Measurements from ENCODE around the gene PEPD. TPM values are rescaled to one million over a fixed set of nuclear protein-coding genes. Genes with fewer than 3 reads are reported as not detected.

The PEPD gene
- total RNA-seq, 2 experiments from 2014 or later = 17.5 to 23.0 TPM

GRCh38 chr19:33405254-33405552 is 116.4 kb downstream of the PEPD start:
- Histone ChIP-seq H3K9me3 (ENCODE audit: control insufficient read depth in 1 of 2, insufficient read depth in 1 of 2, low read length in 2 of 2) (no peaks in the 10 kb centered on the region), H3K36me3 (ENCODE audit: insufficient read depth, low read length) (peaks cover 4% of the 10 kb centered on the region), H3K4me3 (ENCODE audit: low read length) (no peak overlapping the region), H3K27me3 (ENCODE audit: control insufficient read depth in 1 of 2, insufficient read depth in 2 of 2, low read length in 2 of 2) (no peaks in the 10 kb centered on the region), H3K4me1 (ENCODE audit: insufficient read depth, low read length) (no peaks in the 10 kb centered on the region), H3K27ac (ENCODE audit: low read depth in 1 of 2, low read length in 2 of 2) (no peak overlapping the region)
- ChIA-PET POLR2A (no interaction called here), CTCF (interaction anchor here (2.2 kb wide), 1 partner anchor 169 kb away, joined by 23 read pairs; no protein-coding TSS in a partner anchor)
- DNase-seq (no peak), ATAC-seq (ENCODE audit: poor library complexity) (no peak)
- Mint-ChIP-seq H3K27me3 (no peaks in the 10 kb centered on the region), H3K36me3 (ENCODE audit: low read depth) (no peaks in the 10 kb centered on the region), H3K4me3 (no peak overlapping the region), H3K9me3 (no peaks in the 10 kb centered on the region), H3K4me1 (ENCODE audit: low read depth) (no peaks in the 10 kb centered on the region), H3K27ac (no peak overlapping the region)
- intact Hi-C loops (cut with DNase I, micrococcal nuclease) = loop anchor here in 1 of 2 experiments (5.0 kb wide), 1 partner anchor 263 kb away; no protein-coding TSS in a partner anchor
- no peak for TF ChIP-seq CTCF (IDR thresholded peaks at IDR 0.05)

DNA sequence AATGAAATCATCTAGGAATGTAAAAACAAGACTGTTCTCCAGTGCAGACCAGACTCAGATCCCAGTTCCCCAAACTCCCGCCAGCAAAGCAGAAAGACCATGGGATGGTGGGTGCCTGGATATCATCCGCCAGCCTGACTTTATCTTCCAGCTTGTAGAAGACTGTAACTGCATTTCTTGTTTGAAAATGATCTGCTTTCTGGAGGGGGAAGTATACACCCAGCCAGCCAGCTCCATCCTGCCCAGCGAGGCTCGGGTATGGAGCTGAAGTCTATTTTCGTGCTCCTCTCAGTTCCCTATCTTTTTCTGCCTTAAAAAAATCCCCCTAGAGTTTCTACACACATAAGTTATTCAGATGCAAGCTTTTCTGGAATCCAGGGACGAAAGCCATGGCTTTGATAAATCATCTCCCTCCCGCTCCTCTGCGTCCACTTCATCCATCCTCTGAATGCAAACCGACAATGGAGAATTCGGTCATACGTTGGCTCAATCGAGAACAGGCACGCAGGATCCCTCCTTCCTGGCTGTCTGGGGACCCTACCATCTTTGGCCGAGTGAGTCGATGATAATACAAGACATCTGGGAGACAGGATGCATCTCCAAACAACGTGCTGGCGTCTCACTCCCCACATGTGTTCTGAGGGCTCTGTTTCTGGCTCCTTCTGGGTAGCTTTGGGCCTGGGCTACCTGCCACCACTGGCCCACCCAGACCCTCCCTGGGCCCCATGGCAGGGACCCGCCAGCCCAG is 116.9 kb downstream of the PEPD start:
- POLR2A ChIA-PET = no interaction called here
- DNase-seq = no peak
- no peaks in the 10 kb centered on the region for H3K27me3 Mint-ChIP-seq

GRCh38 chr19:33403973-33404304 is 117.7 kb downstream of the PEPD start:
- Mint-ChIP-seq H3K4me1 (ENCODE audit: low read depth) (no peaks in the 10 kb centered on the region), H3K27me3 (no peaks in the 10 kb centered on the region), H3K4me3 (no peak overlapping the region), H3K27ac (no peak overlapping the region), H3K9me3 (no peaks in the 10 kb centered on the region), H3K36me3 (ENCODE audit: low read depth) (no peaks in the 10 kb centered on the region)
- Histone ChIP-seq H3K4me1 (ENCODE audit: insufficient read depth, low read length) (no peaks in the 10 kb centered on the region), H3K9me3 (ENCODE audit: control insufficient read depth in 1 of 2, insufficient read depth in 1 of 2, low read length in 2 of 2) (no peaks in the 10 kb centered on the region), H3K36me3 (ENCODE audit: insufficient read depth, low read length) (no peaks in the 10 kb centered on the region), H3K27me3 (ENCODE audit: control insufficient read depth in 1 of 2, insufficient read depth in 2 of 2, low read length in 2 of 2) (no peaks in the 10 kb centered on the region), H3K27ac (ENCODE audit: low read depth in 1 of 2, low read length in 2 of 2) (no peak overlapping the region), H3K4me3 (ENCODE audit: low read length) (no peak overlapping the region)
- ChIA-PET POLR2A (no interaction called here), CTCF (interaction anchor here (1.9 kb wide), 1 partner anchor 169 kb away, joined by 5 read pairs; no protein-coding TSS in a partner anchor)
- no peak for ATAC-seq (ENCODE audit: poor library complexity)
- intact Hi-C loops (cut with DNase I, micrococcal nuclease) = no loop called here
- no peak for TF ChIP-seq CTCF (IDR thresholded peaks at IDR 0.05)
- DNase-seq = no peak

More for the DNA sequence above, 116.9 kb downstream of the PEPD start:
- Mint-ChIP-seq H3K27ac (no peak overlapping the region), H3K4me1 (ENCODE audit: low read depth) (no peaks in the 10 kb centered on the region), H3K4me3 (no peak overlapping the region), H3K9me3 (no peaks in the 10 kb centered on the region), H3K36me3 (ENCODE audit: low read depth) (no peaks in the 10 kb centered on the region)
- CTCF ChIA-PET = interaction anchor here (1.9 kb wide), 1 partner anchor 169 kb away, joined by 5 read pairs; no protein-coding TSS in a partner anchor
- Histone ChIP-seq H3K36me3 (ENCODE audit: insufficient read depth, low read length) (no peaks in the 10 kb centered on the region), H3K4me1 (ENCODE audit: insufficient read depth, low read length) (no peaks in the 10 kb centered on the region), H3K27ac (ENCODE audit: low read depth in 1 of 2, low read length in 2 of 2) (no peak overlapping the region), H3K9me3 (ENCODE audit: control insufficient read depth in 1 of 2, insufficient read depth in 1 of 2, low read length in 2 of 2) (no peaks in the 10 kb centered on the region), H3K4me3 (ENCODE audit: low read length) (no peak overlapping the region), H3K27me3 (ENCODE audit: control insufficient read depth in 1 of 2, insufficient read depth in 2 of 2, low read length in 2 of 2) (no peaks in the 10 kb centered on the region)
- intact Hi-C loops (cut with DNase I, micrococcal nuclease) = loop anchor here in 1 of 2 experiments (5.0 kb wide), 1 partner anchor 262 kb away; no protein-coding TSS in a partner anchor
- no peak for ATAC-seq (ENCODE audit: poor library complexity)
- no peak for TF ChIP-seq CTCF (IDR thresholded peaks at IDR 0.05)

Measured in CD4-positive, alpha-beta T cell (primary cell).